Central memory CD8-positive, alpha-beta T cell (primary cell): ENCODE measurements around the gene VAV2.

Experiments
- ATAC-seq: fragments of 150-1000 bp; cut with Tn5 transposase; replicated peaks from 2 replicates; pipeline ENCODE4 v1.10.0; 2022; ENCODE audit warnings: mild to moderate bottlenecking, moderate FRiP score, moderate number of reproducible peaks; ENCODE audit not compliant: poor library complexity, severe bottlenecking; ENCODE audit errors: extremely low read depth
- DNase-seq, 2 donors: peaks; one replicate each; pipeline ENCODE4 v3.0.0; 2021; ENCODE audit warnings: low spot score in 2 of 2
- H3K27ac Mint-ChIP-seq: one replicate; pipeline ENCODE4 v1.8.0; 2022; ENCODE audit warnings: low read depth, mild to moderate bottlenecking, moderate library complexity, mixed read lengths
- H3K27me3 Mint-ChIP-seq: one replicate; pipeline ENCODE4 v1.8.0; 2022; ENCODE audit warnings: mixed read lengths
- H3K36me3 Mint-ChIP-seq: one replicate; pipeline ENCODE4 v1.8.0; 2022; ENCODE audit warnings: mild to moderate bottlenecking, moderate library complexity, mixed read lengths; ENCODE audit not compliant: insufficient read depth
- H3K4me1 Mint-ChIP-seq: one replicate; pipeline ENCODE4 v1.8.0; 2022; ENCODE audit warnings: mixed read lengths
- H3K4me3 Mint-ChIP-seq: one replicate; pipeline ENCODE4 v1.8.0; 2022; ENCODE audit warnings: mild to moderate bottlenecking, moderate library complexity, mixed read lengths
- H3K9me3 Mint-ChIP-seq: one replicate; pipeline ENCODE4 v1.8.0; 2022; ENCODE audit warnings: mixed read lengths

Gene VAV2

DNA sequence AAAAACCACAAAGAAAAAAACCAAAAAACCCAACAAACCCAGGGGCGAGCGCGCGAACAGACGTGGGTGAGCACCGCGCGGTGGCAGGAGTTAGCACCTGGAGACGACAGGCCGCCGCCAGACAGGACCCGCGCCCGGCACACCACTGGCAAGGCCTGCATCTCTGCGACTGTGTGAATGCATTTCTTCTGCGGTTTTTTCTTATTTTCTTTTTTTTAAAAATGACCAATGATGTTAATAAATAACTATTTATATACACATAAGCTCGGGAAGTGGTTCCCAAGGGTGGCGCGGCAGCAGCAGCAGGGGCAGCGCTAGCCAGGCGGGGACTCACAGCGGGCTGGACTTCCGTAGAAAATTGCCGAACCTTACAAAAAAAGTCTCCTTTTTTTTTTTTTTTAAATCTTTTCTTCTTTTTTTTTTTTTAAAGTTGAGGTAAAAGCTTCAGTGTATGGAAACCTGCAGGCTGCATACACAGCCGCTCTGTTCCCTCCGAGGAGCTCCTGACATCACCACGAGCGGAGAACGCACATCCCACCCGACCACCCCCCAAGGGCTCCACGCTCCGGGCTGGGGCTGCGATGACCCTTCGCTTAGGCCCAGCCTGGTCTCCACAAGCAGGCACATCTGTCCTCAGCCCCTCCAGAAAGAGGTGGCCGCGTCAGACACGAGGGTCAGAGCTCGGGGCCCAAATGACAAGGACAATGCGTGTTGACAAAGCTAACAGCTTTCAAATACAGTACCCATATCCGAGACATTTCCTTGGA is 40.5 kb upstream of the VAV2 start:
- Mint-ChIP-seq H3K27me3 (no peaks in the 10 kb centered on the region), H3K27ac (no peak overlapping the region), H3K4me1 (peaks cover 6% of the 10 kb centered on the region), H3K36me3 (peaks cover 29% of the 10 kb centered on the region), H3K4me3 (no peak overlapping the region), H3K9me3 (no peaks in the 10 kb centered on the region)
- ATAC-seq = no peak
- DNase-seq = no peak

DNA sequence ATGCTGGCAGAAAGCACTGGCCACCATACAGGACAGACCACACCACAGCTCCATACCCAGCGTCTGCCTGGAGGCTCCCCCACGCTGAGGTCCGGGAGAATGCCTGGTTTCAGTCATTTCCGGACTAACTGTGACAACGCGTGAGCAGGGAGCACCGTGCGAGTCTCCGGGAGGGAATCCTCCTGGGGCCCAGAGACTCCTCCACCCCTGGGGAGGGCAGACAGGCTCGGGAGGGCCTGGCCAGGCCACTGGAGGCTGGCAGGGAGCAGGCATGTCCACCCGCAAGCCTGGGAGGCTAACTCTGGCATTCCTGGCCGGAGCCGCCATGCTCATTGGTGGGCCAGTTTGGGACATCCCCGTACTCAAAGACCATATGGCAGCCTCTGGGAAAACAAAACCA is 39.7 kb upstream of the VAV2 start:
- ATAC-seq (no peak), DNase-seq (no peak)
- no peak overlapping the region for H3K27ac Mint-ChIP-seq
- peaks cover 30% of the 10 kb centered on the region for H3K36me3 Mint-ChIP-seq
- H3K4me3 Mint-ChIP-seq = no peak overlapping the region
- peaks cover 6% of the 10 kb centered on the region for H3K4me1 Mint-ChIP-seq
- no peaks in the 10 kb centered on the region for H3K9me3 Mint-ChIP-seq
- no peaks in the 10 kb centered on the region for H3K27me3 Mint-ChIP-seq

DNA sequence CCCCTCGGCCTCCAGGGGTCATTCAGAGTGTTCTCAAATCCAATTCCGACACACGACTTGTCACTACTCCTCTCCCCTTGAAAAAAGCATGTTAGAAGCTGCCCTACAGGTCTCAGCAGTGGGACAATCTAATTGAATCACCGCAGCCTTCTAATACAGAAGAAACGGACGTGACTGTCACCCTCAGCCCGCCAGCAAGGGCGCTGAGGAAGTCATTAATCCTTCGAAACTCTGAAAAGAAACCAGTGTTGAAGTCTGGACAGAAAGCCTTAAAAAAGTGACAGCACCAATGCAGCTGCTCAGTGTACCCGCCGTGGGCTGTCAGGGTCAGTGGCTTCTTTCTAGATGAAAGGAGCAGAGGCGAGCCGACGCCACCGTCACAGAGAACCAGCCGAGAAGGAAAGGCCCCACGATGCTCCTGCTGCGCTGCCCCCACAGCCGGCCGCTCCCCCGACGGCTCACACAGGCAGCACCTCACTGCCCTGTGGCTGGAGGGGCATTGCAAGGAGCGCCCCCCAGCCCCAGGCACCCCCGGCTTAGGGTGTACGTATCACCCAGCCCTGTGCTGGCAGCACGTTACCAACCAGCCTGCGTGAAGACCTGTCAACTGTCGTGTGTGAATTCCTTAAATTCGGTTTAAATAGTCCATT is 38.8 kb upstream of the VAV2 start:
- Mint-ChIP-seq H3K36me3 (peaks cover 22% of the 10 kb centered on the region), H3K9me3 (no peaks in the 10 kb centered on the region), H3K27ac (no peak overlapping the region), H3K4me3 (no peak overlapping the region), H3K27me3 (no peaks in the 10 kb centered on the region), H3K4me1 (peaks cover 6% of the 10 kb centered on the region)
- ATAC-seq = no peak
- DNase-seq = no peak

DNA sequence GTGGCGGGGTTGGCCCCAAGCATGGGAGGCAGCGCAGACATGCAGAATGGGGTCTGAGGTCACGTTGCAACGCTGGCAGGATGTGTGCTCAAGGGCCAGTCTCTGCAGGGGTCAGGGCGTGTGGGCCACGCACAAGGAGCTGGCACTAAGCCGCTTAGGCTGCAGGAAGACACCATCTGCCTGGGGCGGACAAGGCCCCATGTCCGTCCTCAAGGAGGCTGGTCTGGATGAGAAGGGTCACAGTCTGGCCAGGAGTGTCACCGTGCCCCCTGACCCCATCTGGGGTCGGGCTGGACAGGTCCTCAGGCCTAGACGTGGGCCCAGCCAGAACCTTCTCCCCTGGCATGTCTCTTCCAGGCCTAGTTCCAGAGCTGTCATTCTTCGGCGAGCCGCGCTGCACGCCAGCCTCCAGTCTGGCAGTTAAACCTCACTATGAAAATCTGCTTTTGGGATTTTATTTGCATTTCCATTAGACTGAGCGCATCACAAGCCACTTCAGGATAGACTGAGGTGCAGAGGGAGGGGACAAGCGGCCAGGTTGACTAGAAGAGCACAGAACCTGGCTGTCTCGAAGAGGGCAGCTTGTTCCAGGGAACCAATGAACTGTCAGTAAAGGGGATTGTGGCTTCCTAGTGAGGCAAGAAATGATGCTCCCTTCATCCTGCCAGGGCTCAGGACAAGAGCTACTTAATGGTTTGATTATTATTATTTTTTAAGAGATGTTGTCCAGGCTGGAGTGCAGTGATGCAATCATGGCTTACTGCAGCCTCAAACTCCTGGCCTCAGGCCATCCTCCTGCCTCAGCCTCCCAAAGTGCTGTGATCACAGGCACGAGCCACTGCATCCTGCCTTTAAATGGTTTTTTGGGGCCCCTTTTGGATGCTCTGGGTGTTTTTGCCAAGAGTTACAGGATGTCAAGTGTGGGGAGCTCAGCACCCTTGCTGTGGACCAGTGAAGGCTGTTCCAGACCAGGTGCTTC is 37.4 kb upstream of the VAV2 start:
- H3K9me3 Mint-ChIP-seq = no peaks in the 10 kb centered on the region
- ATAC-seq (no peak), DNase-seq (no peak)
- H3K27me3 Mint-ChIP-seq = no peaks in the 10 kb centered on the region
- no peak overlapping the region for H3K27ac Mint-ChIP-seq
- peaks cover 10% of the 10 kb centered on the region for H3K4me1 Mint-ChIP-seq
- peaks cover 16% of the 10 kb centered on the region for H3K36me3 Mint-ChIP-seq
- no peak overlapping the region for H3K4me3 Mint-ChIP-seq

DNA sequence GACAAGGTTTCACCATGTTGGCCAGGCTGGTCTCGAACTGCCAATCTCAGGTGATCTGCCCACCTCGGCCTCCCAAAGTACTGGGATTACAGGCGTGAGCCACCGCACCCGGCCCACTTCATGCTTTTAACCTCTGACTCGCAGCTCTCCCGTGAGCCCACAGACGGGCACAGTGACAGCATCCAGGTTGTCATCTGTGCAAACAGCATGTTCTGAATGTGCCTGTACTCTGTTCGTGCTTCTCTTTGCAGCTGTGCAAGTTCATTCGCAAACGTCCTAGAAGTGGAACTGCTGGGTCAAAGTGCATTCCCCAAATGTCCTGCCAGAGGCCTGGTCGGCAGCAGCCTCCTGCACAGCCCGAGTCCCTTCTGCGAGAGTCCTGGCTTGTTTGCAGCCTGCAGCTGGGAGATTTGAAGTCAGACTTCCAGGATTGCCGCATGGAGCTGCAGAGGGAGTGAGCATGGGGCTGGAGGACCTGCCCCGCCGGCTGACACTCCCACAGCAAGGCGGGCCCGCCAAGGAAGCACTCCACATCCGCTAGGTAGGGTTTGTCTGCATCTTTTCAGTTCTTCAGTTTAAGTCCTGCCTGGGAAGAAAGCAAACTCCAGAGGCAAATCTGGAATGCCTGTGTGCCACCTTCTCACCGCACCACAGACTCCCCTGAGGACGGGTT is 36.6 kb upstream of the VAV2 start:
- no peak for DNase-seq
- H3K27me3 Mint-ChIP-seq = no peaks in the 10 kb centered on the region
- peaks cover 15% of the 10 kb centered on the region for H3K4me1 Mint-ChIP-seq
- H3K4me3 Mint-ChIP-seq = peak overlapping the region; percentile 17
- no peak overlapping the region for H3K27ac Mint-ChIP-seq
- H3K9me3 Mint-ChIP-seq = no peaks in the 10 kb centered on the region
- no peak for ATAC-seq
- peaks cover 16% of the 10 kb centered on the region for H3K36me3 Mint-ChIP-seq

DNA sequence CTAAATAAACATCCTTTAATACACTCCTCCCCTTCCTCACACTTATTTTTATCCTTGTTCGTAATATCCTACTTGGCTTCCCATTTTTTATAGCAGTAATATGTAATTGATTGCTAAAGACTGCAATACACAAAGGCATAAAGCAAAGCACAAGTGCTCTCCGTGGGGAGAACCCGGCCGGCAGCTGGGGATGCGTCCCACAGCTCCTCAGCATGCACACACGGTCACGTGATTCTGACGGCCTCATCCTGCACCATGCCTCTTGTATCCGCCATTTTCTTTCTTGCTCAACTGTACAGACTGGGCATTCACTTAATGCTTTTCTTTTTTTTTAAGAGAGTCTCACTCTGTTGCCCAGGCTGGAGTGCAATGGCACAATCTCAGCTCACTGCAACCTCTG is 36.0 kb upstream of the VAV2 start:
- no peaks in the 10 kb centered on the region for H3K9me3 Mint-ChIP-seq
- H3K4me3 Mint-ChIP-seq = peak overlapping the region; percentile 17
- peaks cover 15% of the 10 kb centered on the region for H3K4me1 Mint-ChIP-seq
- no peak overlapping the region for H3K27ac Mint-ChIP-seq
- H3K36me3 Mint-ChIP-seq = peaks cover 13% of the 10 kb centered on the region
- ATAC-seq = no peak
- no peak for DNase-seq
- H3K27me3 Mint-ChIP-seq = no peaks in the 10 kb centered on the region

DNA sequence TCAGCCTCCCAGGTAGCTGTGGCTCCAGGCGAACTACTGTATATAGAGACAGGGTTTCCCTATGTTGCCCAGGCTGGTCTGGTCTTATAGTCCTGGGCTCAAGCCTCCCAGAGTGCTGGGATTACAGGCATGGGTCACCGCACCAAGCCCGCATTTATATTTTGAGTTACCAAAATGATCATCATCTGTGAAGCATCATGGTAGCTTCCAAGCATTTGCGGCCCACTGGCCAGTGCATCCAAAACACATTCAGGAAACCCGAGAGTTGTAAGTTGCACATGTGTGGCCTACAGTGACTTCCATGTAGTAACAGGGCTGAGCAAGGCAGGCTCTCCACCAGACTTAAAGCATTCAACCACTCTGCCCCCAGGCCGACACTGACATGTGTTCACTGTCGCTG is 35.4 kb upstream of the VAV2 start:
- peaks cover 15% of the 10 kb centered on the region for H3K4me1 Mint-ChIP-seq
- H3K27me3 Mint-ChIP-seq = no peaks in the 10 kb centered on the region
- ATAC-seq (no peak), DNase-seq (no peak)
- H3K36me3 Mint-ChIP-seq = peaks cover 9% of the 10 kb centered on the region
- H3K27ac Mint-ChIP-seq = no peak overlapping the region
- no peaks in the 10 kb centered on the region for H3K9me3 Mint-ChIP-seq
- H3K4me3 Mint-ChIP-seq = peak overlapping the region; percentile 17

DNA sequence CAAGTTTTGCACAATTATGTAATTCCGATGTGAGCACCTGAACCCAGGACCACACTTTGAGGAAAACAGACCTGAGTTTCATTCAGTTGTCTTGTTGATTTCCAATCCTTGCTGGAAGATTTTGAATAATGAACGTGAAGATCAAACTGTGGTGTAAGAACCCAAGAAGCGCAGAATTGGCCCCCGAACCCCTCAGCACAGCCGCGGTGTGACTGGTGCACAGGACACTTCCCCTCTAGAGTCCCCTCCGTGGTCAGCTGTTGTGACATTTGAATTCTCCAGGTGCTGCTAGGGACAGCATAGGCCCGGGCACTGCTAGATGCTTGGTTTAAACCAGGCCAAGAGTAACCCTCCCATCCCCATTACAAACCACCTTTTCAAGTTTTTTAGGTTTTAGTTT is 34.9 kb upstream of the VAV2 start:
- H3K27ac Mint-ChIP-seq = no peak overlapping the region
- peak overlapping the region; percentile 17 for H3K4me3 Mint-ChIP-seq
- H3K4me1 Mint-ChIP-seq = peaks cover 15% of the 10 kb centered on the region
- peaks cover 7% of the 10 kb centered on the region for H3K36me3 Mint-ChIP-seq
- no peak for ATAC-seq
- DNase-seq = no peak
- H3K27me3 Mint-ChIP-seq = no peaks in the 10 kb centered on the region
- H3K9me3 Mint-ChIP-seq = no peaks in the 10 kb centered on the region

DNA sequence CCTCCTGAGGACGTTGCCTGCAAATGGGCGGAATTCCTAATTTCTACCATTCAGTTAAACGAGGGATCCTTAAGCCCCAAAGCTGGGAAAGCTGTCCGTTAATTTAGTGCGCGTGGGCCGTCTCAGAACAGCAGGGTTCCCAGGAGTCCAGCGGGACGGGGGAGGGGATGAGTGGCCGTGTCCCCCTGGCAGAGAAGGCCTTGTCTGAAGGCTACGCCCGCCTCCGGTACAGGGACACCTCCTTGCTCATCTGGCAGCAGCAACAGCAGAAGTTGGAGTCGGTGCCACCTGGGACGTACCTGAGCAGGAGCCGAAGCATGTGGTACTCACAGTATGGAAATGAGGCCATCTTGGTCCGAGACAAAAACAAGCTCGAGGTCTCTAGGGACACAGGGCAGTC is 34.5 kb upstream of the VAV2 start:
- H3K27ac Mint-ChIP-seq = no peak overlapping the region
- H3K9me3 Mint-ChIP-seq = no peaks in the 10 kb centered on the region
- ATAC-seq (no peak), DNase-seq (no peak)
- H3K27me3 Mint-ChIP-seq = no peaks in the 10 kb centered on the region
- H3K36me3 Mint-ChIP-seq = peaks cover 7% of the 10 kb centered on the region
- H3K4me3 Mint-ChIP-seq = peak overlapping the region; percentile 76
- H3K4me1 Mint-ChIP-seq = peaks cover 15% of the 10 kb centered on the region

DNA sequence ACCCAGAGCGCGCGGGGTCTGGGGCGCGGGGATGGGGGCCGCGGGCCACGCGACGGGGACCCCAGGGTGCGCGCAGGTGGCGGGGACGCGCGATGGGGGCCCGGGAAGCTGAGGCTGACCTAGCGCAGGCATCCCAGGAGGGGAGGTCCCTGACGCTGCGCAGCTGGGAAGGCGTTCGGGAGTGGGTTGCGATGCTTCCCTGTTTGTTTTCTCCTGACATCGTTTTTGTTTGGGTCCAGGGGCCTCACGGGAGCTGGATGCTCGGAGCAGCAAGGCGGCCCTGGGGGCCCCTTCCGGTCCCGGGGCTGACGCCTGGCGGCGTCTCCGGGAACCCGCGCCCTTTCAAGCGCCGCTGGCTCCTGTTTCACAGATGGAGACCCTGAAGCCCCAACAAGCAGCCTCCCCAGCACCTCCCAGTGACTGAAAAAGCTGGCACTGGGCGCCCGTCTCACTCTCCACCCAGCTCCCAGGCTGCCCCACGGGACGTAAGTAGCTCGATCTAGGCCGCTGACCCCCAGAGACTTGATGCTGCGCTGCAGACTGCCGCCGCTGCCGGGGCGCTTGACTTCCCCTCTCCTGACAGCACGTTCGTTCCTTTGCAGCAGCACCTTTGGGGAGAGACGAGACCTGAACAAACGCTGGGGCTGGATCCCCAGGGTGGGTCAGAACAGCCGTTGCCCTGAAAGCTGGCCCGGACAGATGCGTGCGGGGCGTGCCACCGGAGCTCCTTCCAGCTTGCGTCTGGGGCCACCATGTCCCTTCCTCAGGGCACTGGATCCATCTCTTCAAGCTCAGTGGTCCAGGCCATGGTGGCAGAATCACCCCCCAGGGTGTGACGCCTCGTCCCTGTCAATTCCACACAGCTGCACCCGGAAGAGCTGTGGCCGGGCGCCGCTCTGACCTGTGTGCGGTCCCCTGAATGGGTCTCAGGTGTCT is 33.8 kb upstream of the VAV2 start:
- H3K4me1 Mint-ChIP-seq = peaks cover 15% of the 10 kb centered on the region
- H3K4me3 Mint-ChIP-seq = peak overlapping the region; percentile 76
- peak; percentile 25 to 39 for DNase-seq
- no peaks in the 10 kb centered on the region for H3K9me3 Mint-ChIP-seq
- no peaks in the 10 kb centered on the region for H3K27me3 Mint-ChIP-seq
- ATAC-seq = peak; percentile 54
- peaks cover 6% of the 10 kb centered on the region for H3K36me3 Mint-ChIP-seq
- peak overlapping the region; percentile 51 for H3K27ac Mint-ChIP-seq

DNA sequence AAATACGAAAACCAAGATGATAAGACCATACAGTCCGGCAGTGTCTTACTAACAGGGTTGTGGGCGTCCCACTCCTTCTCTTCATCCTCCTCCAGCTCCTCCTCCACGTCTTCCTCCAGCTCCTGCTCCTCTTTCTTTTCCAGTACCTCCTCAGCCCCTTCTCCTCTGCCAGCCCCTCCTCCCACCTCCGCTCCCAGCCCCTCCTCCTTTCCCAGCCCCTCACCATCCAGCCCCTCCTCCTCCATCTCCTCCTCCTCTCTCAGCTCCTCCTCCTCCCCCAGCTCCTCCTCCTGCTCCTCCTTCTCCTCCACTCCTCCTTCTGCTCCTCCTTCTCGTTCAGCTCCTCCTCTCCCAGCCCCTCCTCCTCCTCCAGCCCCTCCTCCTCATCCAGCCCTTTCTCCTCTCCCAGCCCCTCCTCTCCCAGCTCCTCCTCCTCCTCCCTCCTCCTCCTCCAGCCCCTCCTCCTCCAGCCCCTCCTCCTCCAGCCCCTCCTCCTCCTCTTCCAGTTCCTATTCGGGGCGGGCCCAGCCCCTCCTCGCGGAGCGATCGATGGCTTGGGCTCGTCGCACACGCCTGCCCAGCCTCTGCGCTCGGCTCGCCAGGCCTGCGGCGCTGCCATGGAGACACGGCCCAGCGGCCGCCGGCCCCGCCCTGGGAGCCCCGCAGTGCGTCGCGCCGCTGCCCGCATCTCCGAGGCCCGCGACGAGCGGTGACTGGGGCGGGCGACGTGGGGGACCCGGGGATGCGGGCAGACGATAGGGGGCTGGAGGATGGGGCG is 32.9 kb upstream of the VAV2 start, which contains the start of gene BRD3OS:
TSS of gene BRD3OS (plus strand) at position 654 of the 778 bp plus-strand sequence. CDS start 1,267 bp downstream, outside the sequence.
- H3K36me3 Mint-ChIP-seq = peaks cover 3% of the 10 kb centered on the region
- peaks cover 15% of the 10 kb centered on the region for H3K4me1 Mint-ChIP-seq
- H3K27ac Mint-ChIP-seq = peak within 1 kb of the TSS; percentile 51
- ATAC-seq = peak; percentile 91
- no peaks in the 10 kb centered on the region for H3K9me3 Mint-ChIP-seq
- peak; percentile 73 to 85 for DNase-seq
- H3K27me3 Mint-ChIP-seq = no peaks in the 10 kb centered on the region
- peak within 1 kb of the TSS; percentile 76 for H3K4me3 Mint-ChIP-seq
